Stimulated activated CD4-positive, alpha-beta T cell treated with anti-CD3 and anti-CD28 coated beads, Interleukin-1b, Interleukin-23, amount 100 ng/mL, for 1 hour (primary cell): Measurements from ENCODE around the gene ELK4.

Experiments used
- DNase-seq, 2 donors: peaks; one replicate each; pipeline ENCODE4 v3.0.0-alpha.2; 2020; ENCODE audit warnings: low read depth in 2 of 2

The ELK4 gene

GRCh38 chr1:205631768-205632668, at the start of gene ELK4:
ELK4 (minus strand) TSS chr1:205632011; CDS start chr1:205623882, 8,129 bp downstream.
- peak; percentile 99 for DNase-seq

GRCh38 chr1:205681364-205681763, 49.6 kb upstream of the ELK4 start:
- DNase-seq = no peak

- DNase-seq = peak in 1 of 2 donors; percentile 24
These were observed 48.5 kb upstream of the ELK4 start, which contains the start of gene SLC45A3 for GRCh38 chr1:205680073-205680851. SLC45A3 (minus strand) TSS chr1:205680509; CDS start chr1:205664656, 15,853 bp downstream.

GRCh38 chr1:205678286-205679111, 46.7 kb upstream of the ELK4 start:
- DNase-seq = no peak

- DNase-seq = no peak
These were observed 45.4 kb upstream of the ELK4 start for GRCh38 chr1:205677167-205677566.

- no peak for DNase-seq
These were observed 44.8 kb upstream of the ELK4 start for GRCh38 chr1:205676597-205676996.

- DNase-seq = no peak
These were observed 44.2 kb upstream of the ELK4 start for GRCh38 chr1:205676002-205676401.

- no peak for DNase-seq
These were observed 43.4 kb upstream of the ELK4 start for GRCh38 chr1:205675247-205675646.

- DNase-seq = no peak
These were observed 41.2 kb upstream of the ELK4 start for GRCh38 chr1:205672970-205673369.

- no peak for DNase-seq
These were observed 40.6 kb upstream of the ELK4 start for GRCh38 chr1:205672395-205672889.

- DNase-seq = no peak
These were observed 39.0 kb upstream of the ELK4 start for GRCh38 chr1:205670611-205671430.

- no peak for DNase-seq
These were observed 38.3 kb upstream of the ELK4 start for GRCh38 chr1:205670150-205670446.

- no peak for DNase-seq
These were observed 37.7 kb upstream of the ELK4 start for GRCh38 chr1:205669341-205670149.

GRCh38 chr1:205668951-205669340, 37.1 kb upstream of the ELK4 start:
- DNase-seq = no peak

GRCh38 chr1:205667909-205668643, 36.3 kb upstream of the ELK4 start:
- no peak for DNase-seq

- no peak for DNase-seq
These were observed 34.8 kb upstream of the ELK4 start for GRCh38 chr1:205666372-205667166.

GRCh38 chr1:205665201-205666045, 33.6 kb upstream of the ELK4 start:
- no peak for DNase-seq
